GM18517 (cell line): ENCODE results near the gene PPID.
A peak's percentile ranks its signal among the peaks of the same experiment; 100 is the strongest.
"Not testable (repeated sequence)": the region's sequence is repeated elsewhere in the genome, so short reads cannot be mapped to it uniquely, and the experiment has no call there.

Source experiments
- ATAC-seq: cut with Tn5 transposase; IDR thresholded peaks from one replicate; pipeline ENCODE4 v1.9.1; 2021; ENCODE audit warnings: mild to moderate bottlenecking, moderate library complexity; ENCODE audit not compliant: unreplicated experiment

The PPID gene

DNA sequence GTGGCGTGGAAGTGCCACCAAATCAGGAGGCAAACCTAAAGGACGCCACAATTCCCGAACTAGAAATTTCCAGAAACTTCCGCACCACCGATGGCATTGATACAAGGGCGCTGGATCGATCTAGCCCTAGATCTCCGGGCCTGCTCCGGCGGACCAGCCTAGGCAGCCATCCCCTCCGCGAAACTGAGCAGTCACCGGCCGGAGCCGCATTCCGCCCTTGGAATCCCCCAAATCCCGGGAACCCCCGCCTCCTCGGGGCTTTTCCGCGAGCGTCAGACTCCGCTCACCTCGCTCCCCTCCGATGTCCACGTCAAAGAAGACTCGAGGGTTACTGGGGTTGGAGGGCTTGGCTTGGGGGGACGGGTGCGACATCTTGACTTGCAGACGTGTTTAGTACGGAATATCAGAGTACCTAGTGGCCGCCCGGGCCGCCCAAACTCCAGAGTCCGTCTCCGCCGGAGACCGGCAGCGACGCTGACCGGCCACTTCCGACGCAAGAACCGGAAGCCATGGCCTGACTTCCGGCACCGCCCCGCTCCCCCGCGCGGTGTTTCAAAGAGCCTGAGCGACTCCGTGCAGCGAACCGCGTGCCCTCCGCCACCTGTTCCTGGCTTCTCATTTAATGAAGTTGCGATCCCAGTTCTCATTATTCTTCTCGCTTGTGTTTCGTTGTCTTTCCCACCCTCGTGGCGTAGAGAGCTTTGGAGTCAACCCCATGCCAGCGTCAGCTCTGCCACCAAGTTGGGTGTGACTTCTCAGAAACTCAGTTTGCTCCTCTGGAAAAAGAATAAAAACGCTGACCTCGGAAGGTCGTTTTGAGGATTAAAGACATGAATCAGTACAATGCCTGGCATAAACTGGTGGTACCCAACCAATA is at the start of gene PPID:
PPID (minus strand) TSS at position 480 of the 877 bp plus-strand sequence; CDS start at position 372, 108 bp downstream.
- ATAC-seq, result peak; percentile 93

DNA sequence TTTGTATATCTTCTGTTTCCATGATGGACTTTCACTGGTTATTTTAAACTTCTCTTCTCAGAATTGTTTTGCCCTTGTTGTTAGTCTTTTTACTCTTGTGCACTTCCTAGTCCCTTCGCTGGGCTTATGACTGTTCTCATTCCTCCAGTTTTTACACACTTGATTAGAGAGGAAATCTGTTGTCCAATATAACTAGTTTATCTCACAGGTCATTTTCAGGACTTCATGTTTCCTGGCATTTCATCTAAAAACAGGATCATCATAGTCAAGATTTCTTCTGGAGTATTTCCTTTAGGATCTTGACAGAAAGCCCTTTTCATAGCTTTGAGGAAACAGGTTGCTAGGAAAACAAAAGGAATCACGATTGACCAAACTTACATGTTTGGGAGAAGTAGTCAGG is 48.6 kb upstream of the PPID start:
- no peak for ATAC-seq

DNA sequence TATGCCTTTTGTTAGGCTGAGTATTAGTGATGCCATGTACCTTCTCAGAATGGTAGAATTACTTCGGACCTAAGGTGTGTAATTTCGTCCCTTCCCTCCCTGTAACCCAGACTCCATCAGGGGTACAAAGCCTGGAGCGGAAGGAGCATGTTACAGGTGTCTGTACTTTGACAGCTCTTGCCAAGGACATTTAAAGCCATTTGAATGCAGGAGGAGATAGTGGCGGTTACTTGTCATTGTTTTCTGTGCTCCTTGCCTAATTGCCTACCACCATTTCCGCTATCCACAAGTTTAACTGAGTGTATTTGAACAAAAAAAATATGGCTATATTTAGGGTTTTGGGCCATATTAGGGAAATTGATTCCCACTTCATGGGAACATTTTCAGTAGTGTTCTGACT is 47.5 kb upstream of the PPID start:
- no peak for ATAC-seq

DNA sequence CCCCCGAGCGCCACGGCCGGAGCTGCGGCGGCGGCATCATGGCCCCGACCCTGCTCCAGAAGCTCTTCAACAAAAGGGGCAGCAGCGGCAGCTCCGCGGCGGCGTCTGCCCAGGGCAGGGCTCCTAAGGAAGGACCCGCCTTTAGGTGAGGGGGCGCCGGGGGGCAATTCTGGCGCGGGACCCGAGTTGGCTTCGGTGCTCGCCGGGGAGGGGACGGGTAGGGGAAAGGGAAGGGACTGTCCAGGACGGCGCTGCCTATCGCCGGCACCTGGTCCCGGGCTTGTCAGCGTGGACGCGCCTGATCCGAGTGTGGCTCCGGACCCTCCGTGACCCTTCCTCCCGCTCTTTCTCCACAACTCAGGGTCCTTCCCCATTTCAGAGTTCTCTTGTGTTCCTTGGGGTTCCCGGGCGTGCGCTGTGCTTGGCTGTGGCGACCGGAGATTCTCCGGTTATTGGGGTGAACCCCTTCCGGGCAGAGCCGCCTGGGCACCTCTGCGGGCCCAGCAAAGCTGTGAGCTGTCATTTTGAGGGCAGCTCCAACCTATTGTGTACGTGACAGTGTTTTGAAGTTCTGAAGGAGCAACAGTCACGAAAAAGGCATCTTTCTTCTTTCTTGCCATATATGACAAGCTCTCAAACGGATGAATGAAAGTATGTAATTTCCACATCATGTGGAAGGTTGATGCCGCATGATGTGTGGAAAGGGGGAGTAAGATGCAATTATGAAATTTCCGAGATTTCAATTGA is 46.2 kb upstream of the PPID start:
- ATAC-seq, result peak; percentile 20

DNA sequence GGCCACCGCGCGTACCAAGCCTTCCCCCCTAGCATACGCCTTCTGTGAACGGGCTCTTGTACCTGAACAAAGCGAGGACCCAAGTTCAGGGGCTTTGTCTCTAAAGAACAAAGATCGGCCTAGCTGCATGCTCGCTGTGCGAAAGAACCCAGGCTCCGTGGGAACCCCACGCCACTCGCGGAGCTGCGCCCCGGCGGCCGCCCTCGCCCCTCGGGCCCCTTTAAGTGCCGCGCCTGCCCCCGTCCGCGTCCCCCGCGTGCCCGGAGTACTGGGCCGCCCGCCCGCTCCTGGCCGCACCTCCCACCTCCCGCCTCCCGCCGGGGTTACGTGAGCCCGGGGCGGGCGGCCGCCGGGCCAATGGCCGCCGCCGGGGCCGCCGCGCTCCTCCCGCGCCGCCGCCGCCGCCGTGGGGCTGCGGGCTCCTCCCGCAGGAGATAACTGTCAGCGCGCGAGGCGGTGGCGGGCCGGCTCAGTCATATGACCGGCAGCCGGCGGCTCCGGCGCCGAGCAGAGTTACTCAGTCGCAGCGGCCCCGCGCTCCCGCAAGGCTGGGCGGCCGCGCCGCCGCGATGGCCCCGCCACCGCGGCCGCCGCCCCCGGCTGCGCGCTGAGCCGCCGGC is 45.5 kb upstream of the PPID start, which contains the start of gene FNIP2:
FNIP2 (plus strand) TSS at position 472 of the 620 bp plus-strand sequence. CDS start 187 bp downstream, outside the sequence.
- ATAC-seq, result peak; percentile 71

DNA sequence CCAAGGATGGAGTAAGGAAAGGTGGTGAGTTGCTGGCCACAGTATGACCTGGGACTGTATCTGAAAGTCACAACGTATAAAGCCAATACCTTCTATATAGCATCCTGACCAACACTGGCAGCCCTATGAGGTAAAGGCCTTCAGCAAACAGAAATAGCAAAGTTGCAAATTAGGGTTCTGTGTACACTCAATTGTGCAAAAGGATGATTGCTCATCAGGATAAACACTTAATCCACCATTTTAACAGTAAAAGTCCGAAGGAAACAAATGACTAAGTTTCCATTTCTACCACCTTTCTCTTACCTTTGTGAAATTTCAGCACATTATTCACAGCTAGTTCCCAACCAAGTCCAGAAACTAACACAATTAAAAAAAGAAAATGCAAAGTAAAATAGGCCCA is 44.3 kb upstream of the PPID start:
- no peak for ATAC-seq

DNA sequence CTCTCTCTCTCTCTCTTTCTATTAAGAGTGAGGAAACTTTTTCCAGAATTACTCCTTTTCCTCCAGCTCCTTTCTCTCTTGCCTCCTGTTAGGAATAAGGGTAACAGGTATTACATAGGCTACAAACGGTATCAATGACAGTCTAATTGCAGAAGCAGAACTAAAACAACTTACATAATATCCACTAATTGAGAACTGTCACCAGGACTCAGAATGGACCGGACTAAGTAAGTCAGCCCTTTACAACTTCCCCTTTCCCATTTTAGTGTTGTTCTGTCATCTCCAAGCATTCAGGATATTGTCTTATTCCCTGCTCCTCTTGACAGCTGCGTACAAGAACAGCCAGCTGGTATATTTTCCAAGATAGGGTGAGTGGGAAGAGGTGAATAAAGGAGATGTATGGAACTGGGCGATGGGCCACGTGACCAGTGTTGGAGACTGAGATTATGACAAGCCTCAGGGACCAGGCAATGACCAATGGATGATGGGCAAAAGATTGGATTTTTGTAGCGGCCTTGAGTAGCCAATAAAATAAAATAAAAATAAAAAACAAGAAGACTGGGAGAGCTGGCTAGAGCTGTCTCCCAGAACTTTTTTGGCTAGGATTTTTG is 43.3 kb upstream of the PPID start:
- ATAC-seq, result no peak

DNA sequence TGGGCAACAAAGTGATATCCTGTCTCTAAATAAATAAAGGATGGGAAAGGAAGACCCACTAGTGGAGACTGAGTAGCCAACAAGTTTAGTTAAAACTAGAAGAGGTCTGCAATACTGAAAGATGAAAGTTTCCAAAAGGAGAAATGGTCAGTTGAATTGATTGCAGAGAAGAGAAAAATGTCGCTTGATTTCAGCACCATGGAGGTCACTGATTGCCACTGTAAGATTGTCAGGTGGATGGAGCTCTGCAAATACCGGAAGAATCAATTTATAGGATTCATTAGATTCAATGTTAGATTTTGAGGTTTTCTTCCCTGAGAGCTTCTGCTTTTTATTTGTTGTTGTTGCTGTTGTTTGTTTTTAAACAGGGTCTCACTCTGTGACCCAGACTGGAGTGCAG is 40.3 kb upstream of the PPID start:
- ATAC-seq, result no peak

DNA sequence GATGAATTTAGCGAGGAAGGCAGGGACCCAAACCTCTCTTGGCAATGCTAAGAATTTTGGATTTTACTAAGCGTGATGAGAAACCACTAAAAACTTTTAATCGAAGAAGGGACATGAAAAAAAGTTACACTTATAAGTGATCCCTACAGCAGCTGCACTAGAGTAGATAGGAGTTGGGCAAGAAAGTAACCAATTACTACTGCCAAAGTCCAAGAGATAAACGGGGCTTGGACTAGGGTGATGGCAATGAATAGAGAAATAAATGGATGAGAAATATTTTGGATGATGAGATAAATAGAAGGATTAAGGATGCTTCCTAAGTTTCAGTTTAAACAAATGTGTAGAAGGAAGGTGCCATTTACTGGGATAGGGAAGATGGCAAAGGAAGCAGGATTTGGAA is 39.4 kb upstream of the PPID start:
- ATAC-seq, result no peak

DNA sequence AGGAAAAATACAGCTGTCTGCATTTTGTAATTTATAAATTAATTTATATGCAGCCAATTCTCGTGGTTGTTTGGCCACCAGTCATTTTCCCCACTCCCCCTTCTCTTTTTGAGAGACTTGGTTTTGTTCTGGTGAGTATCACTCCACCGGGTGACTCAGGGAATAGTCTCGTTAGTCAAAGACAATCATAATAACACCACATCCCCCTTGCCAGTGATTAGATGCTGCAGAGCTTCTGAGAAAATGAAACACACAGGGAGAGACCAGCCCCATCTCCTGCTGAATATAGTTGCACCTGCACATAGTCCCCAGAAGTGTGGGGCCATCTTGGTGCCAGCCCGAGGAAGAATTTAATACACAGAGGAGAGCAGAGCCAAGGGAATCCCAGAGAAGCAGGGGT is 37.7 kb upstream of the PPID start:
- ATAC-seq, result no peak

DNA sequence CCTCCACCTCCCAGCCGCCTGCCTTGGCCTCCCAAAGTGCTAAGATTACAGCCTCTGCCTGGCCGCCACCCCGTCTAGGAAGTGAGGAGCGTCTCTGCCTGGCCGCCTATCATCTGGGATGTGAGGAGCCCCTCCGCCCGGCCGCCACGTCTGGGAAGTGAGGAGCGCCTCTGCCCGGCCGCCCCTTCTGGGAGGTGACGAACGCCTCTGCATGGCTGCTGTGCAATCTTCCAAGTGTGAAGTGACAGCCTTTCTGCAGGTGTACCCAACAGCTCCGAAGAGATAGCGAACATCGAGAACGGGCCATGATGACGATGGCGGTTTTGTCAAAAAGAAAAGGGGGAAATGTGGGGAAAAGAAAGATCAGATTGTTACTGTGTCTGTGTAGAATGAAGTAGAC is 36.3 kb upstream of the PPID start:
- not testable (repeated sequence) for ATAC-seq

DNA sequence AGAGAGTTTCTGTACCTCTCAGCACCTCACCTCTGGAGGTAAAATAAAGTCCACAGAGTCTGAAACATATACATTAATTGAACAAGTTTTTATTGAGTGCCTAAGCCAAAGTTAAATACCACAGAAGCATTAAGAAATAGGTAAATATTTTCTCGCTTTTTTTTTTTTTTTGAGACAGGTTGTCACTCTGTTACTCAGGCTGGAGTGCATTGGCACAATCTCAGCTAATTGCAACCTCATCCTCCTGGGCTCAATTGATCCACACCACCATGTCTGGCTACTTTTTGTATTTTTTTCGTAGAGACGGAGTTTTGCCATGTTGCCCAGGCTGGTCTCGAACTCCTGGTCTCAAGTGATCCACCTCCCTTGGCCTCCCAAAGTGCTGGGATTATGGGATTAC is 35.5 kb upstream of the PPID start:
- ATAC-seq, result no peak

DNA sequence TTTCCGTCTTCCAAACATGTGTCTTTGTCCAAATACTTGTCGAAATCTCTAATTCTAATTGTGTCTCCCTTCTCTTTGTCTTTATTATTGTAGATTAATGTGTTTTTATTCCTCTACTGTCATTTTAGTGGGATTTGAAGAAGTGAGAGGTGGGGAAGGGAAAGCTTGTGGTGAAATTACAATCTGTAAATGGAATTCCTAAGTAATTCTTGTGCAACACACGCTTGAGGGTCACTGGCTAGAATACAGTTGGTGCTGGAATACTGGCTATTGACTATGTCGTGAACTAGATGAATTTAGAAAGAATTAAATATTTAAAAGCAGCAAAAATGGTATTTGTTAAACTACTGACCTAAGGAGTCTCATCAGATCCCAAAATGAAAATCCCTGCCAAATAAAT is 34.9 kb upstream of the PPID start:
- no peak for ATAC-seq

DNA sequence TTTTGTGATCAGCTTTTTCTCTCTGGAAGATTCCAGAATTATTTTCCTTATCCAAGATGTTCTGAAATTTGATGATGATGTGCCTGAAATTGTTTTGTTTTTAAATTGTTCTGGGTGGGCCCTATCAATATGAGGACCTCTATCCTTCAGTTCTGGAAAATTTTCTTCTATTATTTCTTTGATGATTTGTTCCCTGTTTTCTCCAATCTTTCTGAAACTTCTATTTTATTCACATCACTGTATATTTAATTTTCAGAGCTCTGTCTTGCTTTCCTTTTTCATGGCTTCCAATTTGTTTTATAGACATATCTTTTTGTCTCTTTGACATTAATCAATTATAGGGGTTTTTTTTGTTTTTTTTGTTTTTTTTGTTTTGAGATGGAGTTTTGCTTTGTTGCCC is 33.4 kb upstream of the PPID start:
- no peak for ATAC-seq

DNA sequence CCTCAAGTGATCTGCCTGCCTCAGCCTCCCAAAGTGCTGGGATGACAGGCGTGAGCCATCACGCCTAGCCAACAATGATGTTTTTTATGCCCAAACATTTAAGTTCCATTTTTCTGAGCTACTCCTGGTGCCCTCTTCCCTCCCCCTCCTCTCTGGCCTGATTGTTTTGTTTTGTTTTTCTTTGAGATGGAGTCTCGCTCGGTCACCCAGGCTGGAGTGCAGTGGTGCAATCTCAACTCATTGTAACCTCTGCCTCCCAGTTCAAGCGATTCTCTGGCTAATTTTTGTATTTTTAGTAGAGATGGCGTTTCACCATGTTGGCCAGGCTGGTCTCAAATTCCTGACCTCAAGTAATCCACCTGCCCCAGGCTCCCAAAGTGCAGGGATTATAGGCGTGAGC is 32.6 kb upstream of the PPID start:
- not testable (repeated sequence) for ATAC-seq

DNA sequence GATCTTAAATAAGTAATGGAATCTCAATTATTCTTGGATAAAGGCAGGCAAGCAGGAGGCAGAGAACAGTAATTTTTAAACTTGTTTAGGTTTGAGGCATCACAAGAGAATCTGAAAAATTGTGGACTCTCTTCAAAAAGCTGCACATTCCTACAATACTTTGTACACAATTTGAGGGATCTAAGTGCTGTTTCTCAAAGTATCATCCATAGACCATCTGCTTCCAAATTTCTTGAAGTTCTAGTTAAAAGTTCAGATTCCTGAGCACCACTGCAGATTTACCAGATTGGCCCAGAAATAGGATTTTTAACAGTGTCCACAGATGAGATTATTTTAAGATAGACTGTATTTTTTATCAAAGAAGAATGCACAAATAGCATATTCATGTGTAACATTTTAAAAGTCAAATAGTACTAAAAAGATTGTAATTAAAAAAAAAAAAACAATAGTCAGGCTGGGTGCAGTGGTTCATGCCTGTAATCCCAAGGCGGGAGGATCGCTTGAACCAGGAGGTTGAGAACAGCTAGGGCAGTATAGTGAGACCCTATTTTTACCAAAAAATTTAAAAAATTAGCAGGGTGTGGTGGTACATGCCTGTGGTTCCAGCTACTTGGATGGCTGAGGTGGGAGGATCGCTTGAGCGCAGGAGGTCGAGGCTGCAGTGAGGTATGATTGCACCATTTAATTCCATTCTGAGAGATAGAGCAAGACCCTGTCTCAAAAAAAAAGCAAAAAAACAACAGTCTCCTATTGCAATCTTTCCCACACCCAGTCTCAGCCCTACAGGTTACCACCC is 31.4 kb upstream of the PPID start:
- no peak for ATAC-seq

DNA sequence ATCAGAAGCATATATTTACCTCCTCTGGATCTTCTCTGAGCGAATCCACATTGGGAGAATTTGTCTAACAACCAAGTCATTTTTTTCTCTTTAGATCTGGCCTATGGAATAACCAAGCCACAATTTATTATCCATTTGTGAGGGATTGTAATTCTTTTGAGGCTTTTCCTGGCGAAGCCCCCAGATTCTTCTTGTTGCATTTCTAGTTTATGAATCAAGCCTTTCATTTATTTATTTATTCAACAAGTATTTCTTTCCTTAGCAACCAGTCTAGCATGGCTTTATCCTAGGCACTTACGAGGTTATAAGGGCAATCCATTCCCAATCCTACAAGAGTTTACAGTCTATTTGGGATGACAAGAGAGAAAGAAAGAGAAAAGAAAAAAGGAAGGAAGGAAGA is 27.2 kb upstream of the PPID start:
- no peak for ATAC-seq

DNA sequence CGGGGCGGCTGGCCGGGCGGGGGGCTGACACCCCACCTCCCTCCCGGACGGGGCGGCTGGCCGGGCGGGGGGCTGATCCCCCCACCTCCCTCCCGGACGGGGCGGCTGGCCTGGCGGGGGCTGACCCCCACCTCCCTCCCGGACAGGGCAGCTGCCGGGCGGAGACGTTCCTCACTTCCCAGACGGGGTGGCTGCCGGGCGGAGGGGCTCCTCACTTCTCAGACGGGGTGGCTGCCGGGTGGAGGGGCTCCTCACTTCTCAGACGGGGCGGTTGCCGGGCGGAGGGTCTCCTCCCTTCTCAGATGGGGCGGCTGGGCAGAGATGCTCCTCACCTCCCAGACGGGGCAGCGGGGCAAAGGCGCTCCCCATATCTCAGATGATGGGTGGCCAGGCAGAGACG is 23.3 kb upstream of the PPID start:
- not testable (repeated sequence) for ATAC-seq

DNA sequence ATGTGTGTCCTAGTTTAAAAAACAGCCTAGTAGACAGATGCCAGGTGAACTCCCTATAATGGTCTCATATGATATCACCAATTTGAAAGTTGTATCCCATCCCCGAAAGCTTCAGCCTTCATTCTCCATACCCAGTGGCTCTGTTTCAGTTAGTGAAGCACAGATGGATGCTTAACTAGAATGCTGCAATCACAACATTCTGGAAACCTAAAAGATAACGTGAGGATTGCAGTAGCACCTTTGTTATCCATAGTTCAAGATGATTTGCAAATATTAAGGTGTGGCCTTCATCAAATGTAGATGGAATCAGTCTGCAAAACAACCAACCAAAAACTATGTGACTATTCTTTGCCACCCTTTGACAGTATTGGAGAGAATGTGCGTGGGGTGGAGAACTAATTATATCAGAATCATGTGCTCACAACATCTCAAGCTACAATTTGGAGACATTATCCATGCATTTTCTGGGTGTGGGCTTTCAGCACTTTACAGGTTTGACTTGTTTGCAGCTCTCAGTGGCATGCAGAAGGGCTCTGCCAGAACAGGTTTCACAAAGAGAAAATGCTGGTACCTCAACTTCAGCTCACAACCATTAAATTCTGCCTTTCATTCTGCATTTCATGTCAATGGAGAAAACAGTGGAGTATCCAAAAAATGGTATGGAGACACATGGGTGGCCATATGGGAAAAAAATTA is 18.3 kb upstream of the PPID start:
- ATAC-seq, result no peak

DNA sequence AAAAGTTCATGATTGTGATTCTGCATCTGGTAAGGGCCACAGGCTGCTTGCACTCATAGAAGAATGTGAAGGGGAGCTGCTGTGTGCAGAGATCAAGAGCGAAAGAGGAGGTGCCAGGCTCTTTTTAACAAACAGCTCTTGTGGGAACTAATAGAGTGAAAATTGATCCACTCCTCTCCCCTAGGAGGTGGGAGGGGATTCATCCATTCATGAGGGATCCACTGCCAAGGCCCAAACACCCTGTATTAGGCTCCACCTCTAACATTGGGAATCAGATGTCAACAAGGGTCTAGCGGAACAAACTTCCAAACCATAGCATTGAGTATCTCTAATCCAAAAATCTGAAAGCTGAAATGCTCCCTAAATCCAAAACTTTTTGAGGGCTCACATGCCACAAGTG is 16.4 kb upstream of the PPID start:
- ATAC-seq, result no peak
